Ramos (cell line): ENCODE results near the gene NTMT1.

Experiments used
- in situ Hi-C: fragments of 300-500 bp; cut with MboI; formaldehyde crosslinking; loops from one replicate; pipeline ENCODE4 v1.14.3; 2022; ENCODE audit warnings: low sequenced_read_pairs; ENCODE audit not compliant: unreplicated experiment

The NTMT1 gene

GRCh38 chr9:129612815-129613519 lies 13.0 kb upstream of the NTMT1 start:
- in situ Hi-C loops = loop anchor here (5.0 kb wide), 1 partner anchor 481 kb away; no protein-coding TSS in a partner anchor

GRCh38 chr9:129613520-129614175 lies 12.3 kb upstream of the NTMT1 start:
- in situ Hi-C loops = loop anchor here (5.0 kb wide), 1 partner anchor 481 kb away; no protein-coding TSS in a partner anchor

- in situ Hi-C loops = loop anchor here (5.0 kb wide), 1 partner anchor 483 kb away; no protein-coding TSS in a partner anchor
These were observed 11.0 kb upstream of the NTMT1 start for GRCh38 chr9:129614932-129615331.

GRCh38 chr9:129615407-129616285 lies 10.3 kb upstream of the NTMT1 start:
- in situ Hi-C loops = no loop called here

- in situ Hi-C loops = no loop called here
These were observed 8.8 kb upstream of the NTMT1 start for GRCh38 chr9:129617167-129617566.

- in situ Hi-C loops = no loop called here
These were observed 5.9 kb upstream of the NTMT1 start for GRCh38 chr9:129619787-129620668.

GRCh38 chr9:129620669-129621295 lies 5.2 kb upstream of the NTMT1 start, which contains the start of gene C9orf50:
Gene C9orf50, minus strand, starts transcription at chr9:129621101. Its CDS starts 527 bp downstream, at chr9:129620574.
- in situ Hi-C loops = no loop called here

GRCh38 chr9:129623331-129623730 lies 2.6 kb upstream of the NTMT1 start:
- in situ Hi-C loops = no loop called here

- in situ Hi-C loops = no loop called here
These were observed 1.7 kb upstream of the NTMT1 start for GRCh38 chr9:129624168-129624759.

- in situ Hi-C loops = no loop called here
These were observed 1.0 kb upstream of the NTMT1 start for GRCh38 chr9:129624947-129625346.

GRCh38 chr9:129626625-129627284 lies 792 bp downstream of the NTMT1 start:
- in situ Hi-C loops = no loop called here

- in situ Hi-C loops = no loop called here
These were observed 1.8 kb downstream of the NTMT1 start for GRCh38 chr9:129627556-129628440.

- in situ Hi-C loops = no loop called here
These were observed 2.7 kb downstream of the NTMT1 start for GRCh38 chr9:129628709-129629108.

GRCh38 chr9:129629251-129629820 lies 3.4 kb downstream of the NTMT1 start:
- in situ Hi-C loops = no loop called here

- in situ Hi-C loops = no loop called here
These were observed 5.2 kb downstream of the NTMT1 start for GRCh38 chr9:129630967-129631673.

- in situ Hi-C loops = no loop called here
These were observed 5.7 kb downstream of the NTMT1 start for GRCh38 chr9:129631674-129632129.
